ENCODE results near the gene IL5. TPM values are rescaled to one million over a fixed set of nuclear protein-coding genes. Genes with fewer than 3 reads are reported as not detected.
A peak's percentile ranks its signal among the peaks of the same experiment; 100 is the strongest.
"Not testable (repeated sequence)": the region's sequence is repeated elsewhere in the genome, so short reads cannot be mapped to it uniquely, and the experiment has no call there.

IL5 gene
- total and polyA plus RNA-seq, 8 donors: not detected

GRCh38 chr5:132556153-132556762 lies 12.9 kb upstream of the IL5 start:
- TF ChIP-seq EP300 (IDR thresholded peaks at IDR 0.05): no peak
- TF ChIP-seq CTCF (IDR thresholded peaks at IDR 0.05): no peak
- TF ChIP-seq POLR2A (IDR thresholded peaks at IDR 0.05): no peak
- TF ChIP-seq POLR2AphosphoS5 (IDR thresholded peaks at IDR 0.05): no peak
- DNase-seq: no peak
- peaks cover 0 to 17% (median 16%) of the 10 kb centered on the region in 4 donors for H3K36me3 ChIP-seq
- 43 to 52% (median 46%) methylated on average over 15 of the region's 15 CpGs for WGBS, 5 donors
- peaks cover 8 to 32% (median 24%) of the 10 kb centered on the region in 4 donors for H3K4me1 ChIP-seq
- intact Hi-C loops (cut with DNase I; ENCODE audit: low total_unique reads): no loop called here
- H3K27ac ChIP-seq: peak overlapping the region; percentile 82 to 91 (median 90)
- H3K27me3 ChIP-seq: no peaks in the 10 kb centered on the region
- no peaks in the 10 kb centered on the region for H3K9me3 ChIP-seq
- H3K4me3 ChIP-seq: peak overlapping the region; percentile 61 to 80 (median 67)

GRCh38 chr5:132549576-132549975 lies 6.3 kb upstream of the IL5 start:
- 77 to 82% (median 79%) methylated on average over 2 of the region's 2 CpGs for WGBS, 5 donors
- Histone ChIP-seq H3K27me3 (no peaks in the 10 kb centered on the region), H3K36me3 (no peaks in the 10 kb centered on the region), H3K4me3 (no peak overlapping the region), H3K4me1 (no peaks in the 10 kb centered on the region), H3K9me3 (no peaks in the 10 kb centered on the region), H3K27ac (no peak overlapping the region)
- TF ChIP-seq CTCF (IDR thresholded peaks at IDR 0.05) (no peak), POLR2AphosphoS5 (IDR thresholded peaks at IDR 0.05) (no peak), POLR2A (IDR thresholded peaks at IDR 0.05) (no peak), EP300 (IDR thresholded peaks at IDR 0.05) (no peak)
- no peak for DNase-seq
- intact Hi-C loops (cut with DNase I; ENCODE audit: low total_unique reads): no loop called here

GRCh38 chr5:132548834-132549233 lies 5.5 kb upstream of the IL5 start:
- H3K4me3 ChIP-seq; H3K9me3 ChIP-seq; H3K27ac ChIP-seq; DNase-seq; H3K4me1 ChIP-seq; H3K27me3 ChIP-seq; intact Hi-C loops (cut with DNase I; ENCODE audit: low total_unique reads); H3K36me3 ChIP-seq: not testable (repeated sequence)
- WGBS, 5 donors: 88 to 94% (median 92%) methylated on average over 5 to 7 of the region's 7 CpGs

GRCh38 chr5:132547269-132547668 lies 3.9 kb upstream of the IL5 start:
- no peak overlapping the region for H3K27ac ChIP-seq
- H3K4me3 ChIP-seq: no peak overlapping the region
- no peaks in the 10 kb centered on the region for H3K9me3 ChIP-seq
- intact Hi-C loops (cut with DNase I; ENCODE audit: low total_unique reads): no loop called here
- WGBS, 5 donors: 80 to 90% (median 83%) methylated on average over 2 of the region's 2 CpGs
- H3K4me1 ChIP-seq: no peaks in the 10 kb centered on the region
- H3K36me3 ChIP-seq: no peaks in the 10 kb centered on the region
- no peak for DNase-seq
- no peaks in the 10 kb centered on the region for H3K27me3 ChIP-seq
- TF ChIP-seq POLR2AphosphoS5 (IDR thresholded peaks at IDR 0.05): no peak
- TF ChIP-seq POLR2A (IDR thresholded peaks at IDR 0.05): no peak
- no peak for TF ChIP-seq EP300 (IDR thresholded peaks at IDR 0.05)
- TF ChIP-seq CTCF (IDR thresholded peaks at IDR 0.05): no peak

GRCh38 chr5:132546108-132546507 lies 2.8 kb upstream of the IL5 start:
- no peaks in the 10 kb centered on the region for H3K27me3 ChIP-seq
- no peak overlapping the region for H3K4me3 ChIP-seq
- TF ChIP-seq POLR2A (IDR thresholded peaks at IDR 0.05): no peak
- no peak for TF ChIP-seq POLR2AphosphoS5 (IDR thresholded peaks at IDR 0.05)
- TF ChIP-seq CTCF (IDR thresholded peaks at IDR 0.05): no peak
- TF ChIP-seq EP300 (IDR thresholded peaks at IDR 0.05): no peak
- no peaks in the 10 kb centered on the region for H3K4me1 ChIP-seq
- DNase-seq: no peak
- no peaks in the 10 kb centered on the region for H3K9me3 ChIP-seq
- 87 to 92% (median 88%) methylated on average over 2 of the region's 2 CpGs for WGBS, 5 donors
- intact Hi-C loops (cut with DNase I; ENCODE audit: low total_unique reads): no loop called here
- no peaks in the 10 kb centered on the region for H3K36me3 ChIP-seq
- H3K27ac ChIP-seq: no peak overlapping the region

All from stomach (tissue), 9 donors.